Measurements from ENCODE around the gene TCIRG1.

Gene TCIRG1

GRCh38 chr11:68043029-68043348 lies 4.2 kb downstream of the TCIRG1 start:
- TF ChIP-seq GABPA (IDR thresholded peaks at IDR 0.05; ENCODE audit: low read depth) (no peak), SPI1 (IDR thresholded peaks at IDR 0.05; ENCODE audit: borderline replicate concordance, low read depth) (no peak), CTCF (IDR thresholded peaks at IDR 0.05; ENCODE audit: insufficient read depth, low read length) (no peak), POLR2AphosphoS5 (IDR thresholded peaks at IDR 0.05; ENCODE audit: low read depth) (no peak), REST (IDR thresholded peaks at IDR 0.05; ENCODE audit: insufficient replicate concordance, low read depth) (no peak)
- Histone ChIP-seq H3K27ac (replicated peaks) (peak overlapping the region; percentile 81), H3K27me3 (ENCODE audit: insufficient read depth, poor library complexity, severe bottlenecking) (no peaks in the 10 kb centered on the region), H3K4me3 (replicated peaks; ENCODE audit: insufficient read depth, low read length) (peak overlapping the region; percentile 40)
- peak in 1 of 2 experiments; percentile 64 for DNase-seq (ENCODE audit: low read depth in 1 of 2, low spot score in 1 of 2)

GRCh38 chr11:68043349-68044144 lies 4.7 kb downstream of the TCIRG1 start:
- H3K27me3 ChIP-seq (ENCODE audit: insufficient read depth, poor library complexity, severe bottlenecking): no peaks in the 10 kb centered on the region
- peak overlapping the region; percentile 40 for H3K4me3 ChIP-seq (replicated peaks; ENCODE audit: insufficient read depth, low read length)
- TF ChIP-seq GABPA (IDR thresholded peaks at IDR 0.05; ENCODE audit: low read depth): no peak
- TF ChIP-seq SPI1 (IDR thresholded peaks at IDR 0.05; ENCODE audit: borderline replicate concordance, low read depth): peak; percentile 49; the same call in 1 of the 2 replicates
- peak overlapping the region; percentile 81 for H3K27ac ChIP-seq (replicated peaks)
- DNase-seq (ENCODE audit: low read depth in 1 of 2, low spot score in 1 of 2): peak; percentile 88 to 93

GRCh38 chr11:68044145-68044813 lies 5.5 kb downstream of the TCIRG1 start:
- DNase-seq (ENCODE audit: low read depth in 1 of 2, low spot score in 1 of 2): peak in 1 of 2 experiments; percentile 49

More at GRCh38 chr11:68044145-68044813, 5.5 kb downstream of the TCIRG1 start:
- no peak for TF ChIP-seq GABPA (IDR thresholded peaks at IDR 0.05; ENCODE audit: low read depth)
- TF ChIP-seq REST (IDR thresholded peaks at IDR 0.05; ENCODE audit: insufficient replicate concordance, low read depth): no peak
- no peak for TF ChIP-seq SPI1 (IDR thresholded peaks at IDR 0.05; ENCODE audit: borderline replicate concordance, low read depth)
- no peak for TF ChIP-seq CTCF (IDR thresholded peaks at IDR 0.05; ENCODE audit: insufficient read depth, low read length)
- no peak for TF ChIP-seq POLR2AphosphoS5 (IDR thresholded peaks at IDR 0.05; ENCODE audit: low read depth)
- H3K4me3 ChIP-seq (replicated peaks; ENCODE audit: insufficient read depth, low read length): no peak overlapping the region; the same call in 1 of the 2 replicates
- H3K27me3 ChIP-seq (ENCODE audit: insufficient read depth, poor library complexity, severe bottlenecking): no peaks in the 10 kb centered on the region
- H3K27ac ChIP-seq (replicated peaks): peak overlapping the region; percentile 81

All from HL-60 (cell line).